Stimulated activated CD4-positive, alpha-beta T cell treated with anti-CD3 and anti-CD28 coated beads, Interleukin-4, amount 100 ng/mL, for 48 hours (primary cell): ENCODE data around the gene RAD51.
A peak's percentile ranks its signal among the peaks of the same experiment; 100 is the strongest.

Experiments used
- DNase-seq, 2 donors: peaks; one replicate each; pipeline ENCODE4 v3.0.0-alpha.2; 2020; ENCODE audit warnings: low read depth in 2 of 2

The RAD51 gene

DNA sequence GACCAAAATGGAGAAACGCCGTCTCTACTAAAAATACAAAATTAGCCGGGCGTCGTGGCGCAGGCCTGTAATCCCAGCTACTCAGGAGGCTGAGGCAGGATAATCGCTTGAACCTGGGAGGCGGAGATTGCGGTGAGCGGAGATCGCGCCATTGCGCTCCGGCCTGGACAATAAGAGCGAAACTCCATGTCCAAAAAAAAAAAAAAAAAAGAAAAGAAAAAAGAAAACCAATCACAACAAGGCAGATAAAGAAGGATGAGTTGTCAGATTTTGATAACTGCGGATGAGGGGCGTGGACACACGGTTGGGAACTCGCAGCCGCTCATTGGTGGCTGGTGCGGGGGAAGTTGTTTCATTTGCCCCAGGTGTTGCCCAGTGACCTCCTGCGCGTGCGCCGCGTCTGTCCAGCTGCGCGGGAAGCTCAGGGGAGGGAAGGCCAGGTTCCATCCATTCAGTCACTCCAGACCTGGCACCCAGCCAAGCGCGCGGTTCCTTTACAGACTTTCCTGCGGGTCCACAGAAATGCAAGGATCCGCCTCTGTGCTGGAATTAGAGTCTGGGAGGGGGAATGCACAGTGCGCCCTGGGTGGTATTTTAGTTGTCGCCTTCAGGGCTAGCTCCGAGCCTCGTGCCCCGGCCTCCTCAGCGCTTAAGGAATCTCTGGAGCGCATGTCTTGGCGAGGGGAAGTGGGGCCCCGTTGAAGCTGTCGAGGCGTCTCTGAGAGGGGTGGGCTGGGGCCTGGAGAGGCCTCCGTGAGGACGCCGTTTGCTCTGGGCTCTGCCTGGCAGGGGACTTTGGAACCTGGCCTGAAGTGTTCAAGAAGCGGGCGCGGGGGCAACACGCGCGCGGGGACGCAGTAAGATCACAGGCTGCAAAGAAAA, 68.2 kb downstream of the RAD51 start:
- DNase-seq = peak; percentile 32 to 40

DNA sequence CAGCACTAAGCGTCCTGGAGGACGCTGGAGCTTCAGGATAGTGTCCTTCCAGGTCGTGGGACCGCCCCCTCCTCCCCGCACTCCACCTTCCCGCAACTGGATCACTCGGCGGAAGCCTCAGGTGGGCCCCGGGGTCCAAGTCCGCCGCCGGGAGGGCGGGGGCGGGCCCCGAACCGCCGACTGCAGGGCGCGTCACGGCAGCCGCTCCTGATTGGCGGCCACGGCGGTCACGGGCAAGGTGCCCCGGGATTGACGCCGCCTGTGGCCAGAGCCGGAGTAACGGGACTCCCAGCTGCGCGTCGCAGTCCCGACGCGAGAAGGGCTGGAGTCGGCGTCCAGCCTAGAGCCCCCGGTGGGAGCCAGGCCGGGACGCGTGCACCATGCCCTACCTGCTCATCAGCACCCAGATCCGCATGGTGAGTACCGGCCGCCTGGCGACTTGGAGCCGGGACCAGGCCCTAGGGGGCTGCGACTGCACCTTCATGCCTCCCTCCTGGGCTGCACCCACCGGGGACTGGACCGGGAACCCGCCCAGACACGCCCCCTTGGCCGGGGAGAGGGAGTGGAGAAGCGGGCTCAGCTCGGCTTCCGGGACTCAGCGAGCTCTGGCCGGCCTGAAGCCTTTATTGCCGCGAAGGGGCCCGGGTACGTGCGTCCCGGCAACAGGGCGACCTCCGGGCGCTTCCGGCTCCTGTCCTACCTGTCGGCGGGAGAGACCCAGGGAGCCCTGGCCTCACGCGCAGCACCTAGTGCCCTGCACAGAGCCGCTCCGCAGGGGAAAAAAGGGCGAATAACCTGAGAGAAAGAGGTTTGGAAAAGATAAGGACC, 69.0 kb downstream of the RAD51 start, which contains the start of gene GCHFR:
Gene GCHFR, plus strand, starts transcription at position 268 of the 828 bp plus-strand sequence. Its CDS starts 113 bp downstream, at position 381.
- DNase-seq = peak; percentile 56 to 65

DNA sequence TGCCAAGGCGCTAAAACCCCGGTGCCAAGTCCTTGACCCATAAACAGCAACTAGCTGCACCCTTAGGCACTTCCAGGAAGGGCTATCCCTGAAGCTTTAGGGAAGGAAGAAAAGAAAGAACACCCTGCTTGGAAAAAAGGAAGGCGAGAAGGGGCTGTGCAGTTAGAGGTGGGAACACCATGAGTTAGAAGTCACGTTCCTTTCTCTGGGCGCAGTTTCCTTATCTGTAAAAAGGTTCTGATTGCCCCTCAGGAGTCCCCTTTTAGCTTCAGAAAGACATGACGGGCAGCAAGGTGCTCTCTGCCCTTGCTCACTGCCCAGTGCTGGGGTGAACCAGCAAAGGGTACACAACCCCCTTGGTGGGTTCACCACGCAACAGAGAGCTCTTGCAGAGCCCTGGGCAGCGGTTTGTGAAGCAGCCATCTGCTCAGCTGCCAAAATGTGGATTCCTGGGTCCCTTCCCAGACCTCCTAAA, 69.7 kb downstream of the RAD51 start:
- DNase-seq = no peak

DNA sequence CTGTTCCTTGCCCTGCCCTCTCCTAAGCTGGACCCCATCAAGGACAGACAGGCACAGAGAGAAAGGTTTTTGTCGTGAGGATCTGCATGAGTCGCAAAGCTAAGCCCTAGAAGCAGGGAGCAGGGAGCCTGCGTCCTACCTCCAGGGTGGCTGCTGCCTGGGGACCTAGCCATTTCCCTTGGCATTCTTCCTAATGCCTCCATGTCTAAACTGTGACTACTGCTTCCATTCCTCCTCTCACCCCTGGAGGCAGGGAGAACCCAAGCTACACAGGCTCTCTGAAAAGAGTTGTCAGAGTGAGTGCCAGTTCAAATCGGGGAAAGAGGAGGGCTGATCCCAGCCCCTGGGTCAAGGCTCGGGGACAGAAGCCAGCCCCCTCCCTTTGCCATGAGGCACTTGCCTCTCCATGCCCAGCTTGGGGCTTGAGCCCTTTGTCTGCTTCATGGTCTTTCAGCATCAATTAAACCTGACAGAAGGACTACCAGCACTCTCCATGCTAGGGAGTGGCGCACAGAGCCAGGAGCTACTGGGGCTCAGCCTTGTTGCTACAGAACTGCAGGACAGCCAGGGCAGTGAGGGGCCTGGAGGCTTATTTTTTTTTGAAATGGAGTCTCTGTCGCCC, 71.3 kb downstream of the RAD51 start:
- no peak for DNase-seq

DNA sequence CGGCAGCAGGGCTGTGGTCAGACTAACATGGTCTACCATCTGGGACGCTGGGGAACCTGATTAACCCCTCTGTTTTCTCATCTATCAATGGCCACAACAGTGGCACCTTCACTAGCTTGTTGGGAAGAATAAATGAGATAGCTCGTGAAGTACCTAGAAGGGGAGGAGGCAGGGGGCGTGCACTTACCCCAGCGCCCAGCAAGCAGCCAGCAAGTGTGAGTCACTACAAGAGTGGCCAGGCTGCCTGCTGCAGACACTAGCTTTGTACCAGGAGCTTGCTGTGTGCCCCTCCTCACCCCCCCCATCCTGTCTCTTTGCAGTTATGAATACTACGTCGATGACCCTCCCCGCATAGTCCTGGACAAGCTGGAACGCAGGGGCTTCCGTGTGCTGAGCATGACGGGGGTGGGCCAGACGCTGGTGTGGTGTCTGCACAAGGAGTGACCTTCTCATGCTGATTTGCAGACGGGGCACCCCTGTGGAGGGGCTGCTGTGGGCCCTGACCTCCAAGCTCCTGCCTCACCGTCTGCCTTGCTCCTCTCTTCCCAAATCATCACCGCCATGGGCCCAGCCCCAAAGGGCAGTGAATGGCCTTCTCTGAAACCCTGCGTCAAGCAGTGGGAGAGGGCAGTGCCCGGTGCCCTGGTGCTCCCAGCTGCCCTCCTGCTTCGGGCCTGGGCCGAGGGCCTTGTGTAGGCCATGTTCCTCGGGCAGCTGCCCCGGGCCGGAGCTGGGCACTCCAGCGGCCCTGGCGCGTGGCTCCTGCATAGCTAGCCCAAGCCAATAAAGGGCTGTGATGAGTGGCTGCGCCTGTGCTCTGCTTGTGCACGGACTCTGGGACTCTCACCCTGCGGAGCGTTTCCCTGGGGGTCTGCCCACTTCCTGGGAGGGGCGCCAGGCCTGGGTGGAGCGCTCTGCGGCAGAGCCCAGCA, 72.2 kb downstream of the RAD51 start:
- DNase-seq = no peak

DNA sequence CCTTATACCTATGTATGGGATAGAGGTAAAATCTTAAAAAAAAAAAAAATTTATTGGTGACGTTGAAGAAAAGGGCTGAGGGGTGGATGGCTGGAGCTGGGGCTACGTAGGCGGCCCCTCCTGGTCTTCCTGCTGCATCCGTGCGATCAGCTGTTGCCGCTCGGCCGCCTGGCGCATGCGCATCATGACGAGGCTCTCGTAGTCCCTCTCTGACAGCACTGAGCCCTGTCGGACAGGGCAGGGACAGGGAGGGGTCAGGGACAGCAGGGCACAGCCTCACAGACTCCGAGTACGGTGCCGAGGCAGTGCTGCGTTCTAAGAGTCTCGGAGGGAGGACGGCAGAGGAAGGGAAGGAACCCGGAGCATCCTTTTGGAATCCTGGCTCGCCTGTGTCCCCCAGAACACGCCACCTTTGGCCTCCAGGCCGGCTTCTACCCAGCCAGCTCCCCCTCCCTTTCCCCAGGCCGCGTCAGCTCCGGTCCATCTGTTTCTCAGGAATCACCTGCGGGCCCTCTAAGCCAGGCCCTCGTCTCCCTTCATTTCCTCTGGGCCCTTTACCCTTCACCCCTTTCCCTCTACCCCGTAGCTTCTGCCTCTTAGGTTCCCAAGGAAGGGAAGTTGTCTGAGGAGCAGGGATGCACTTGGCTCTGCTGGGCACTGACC, 73.0 kb downstream of the RAD51 start:
- no peak for DNase-seq

DNA sequence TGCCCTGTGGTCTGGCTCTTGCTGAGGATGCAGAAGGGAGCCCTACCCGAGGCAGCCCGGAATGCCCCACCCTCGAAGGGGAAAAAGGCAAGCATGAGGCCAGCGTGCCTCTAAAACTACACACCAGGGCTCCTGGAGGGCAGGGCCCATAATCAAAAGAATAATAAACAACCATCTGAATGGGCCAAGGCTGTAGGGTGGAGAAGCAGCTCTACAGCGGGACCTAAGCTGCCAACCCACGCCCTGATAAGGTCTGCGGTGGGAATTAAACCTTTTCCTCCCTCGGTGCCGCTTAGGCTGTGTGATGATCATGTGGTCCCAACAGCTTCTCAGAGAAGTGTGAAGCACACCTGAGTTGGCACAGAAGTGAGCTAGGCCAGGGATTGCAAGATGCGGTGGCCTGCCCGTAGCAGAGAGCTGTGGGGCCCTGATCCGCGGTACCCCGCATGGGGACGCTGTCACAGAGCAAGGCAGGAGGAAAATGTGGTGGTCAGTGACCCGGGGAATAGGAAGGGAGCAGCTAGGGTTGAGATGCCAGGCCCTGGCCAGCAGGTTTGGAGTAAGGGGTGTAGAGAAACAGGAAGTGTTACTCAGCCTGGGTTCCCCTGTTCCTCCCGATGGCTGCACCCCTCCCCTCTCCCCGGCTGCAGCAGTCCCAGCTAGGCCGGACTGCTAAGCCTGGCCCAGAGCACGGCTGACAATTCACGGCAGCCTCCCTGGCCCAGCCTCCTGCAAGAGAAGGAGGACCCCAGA, 73.7 kb downstream of the RAD51 start:
- no peak for DNase-seq

DNA sequence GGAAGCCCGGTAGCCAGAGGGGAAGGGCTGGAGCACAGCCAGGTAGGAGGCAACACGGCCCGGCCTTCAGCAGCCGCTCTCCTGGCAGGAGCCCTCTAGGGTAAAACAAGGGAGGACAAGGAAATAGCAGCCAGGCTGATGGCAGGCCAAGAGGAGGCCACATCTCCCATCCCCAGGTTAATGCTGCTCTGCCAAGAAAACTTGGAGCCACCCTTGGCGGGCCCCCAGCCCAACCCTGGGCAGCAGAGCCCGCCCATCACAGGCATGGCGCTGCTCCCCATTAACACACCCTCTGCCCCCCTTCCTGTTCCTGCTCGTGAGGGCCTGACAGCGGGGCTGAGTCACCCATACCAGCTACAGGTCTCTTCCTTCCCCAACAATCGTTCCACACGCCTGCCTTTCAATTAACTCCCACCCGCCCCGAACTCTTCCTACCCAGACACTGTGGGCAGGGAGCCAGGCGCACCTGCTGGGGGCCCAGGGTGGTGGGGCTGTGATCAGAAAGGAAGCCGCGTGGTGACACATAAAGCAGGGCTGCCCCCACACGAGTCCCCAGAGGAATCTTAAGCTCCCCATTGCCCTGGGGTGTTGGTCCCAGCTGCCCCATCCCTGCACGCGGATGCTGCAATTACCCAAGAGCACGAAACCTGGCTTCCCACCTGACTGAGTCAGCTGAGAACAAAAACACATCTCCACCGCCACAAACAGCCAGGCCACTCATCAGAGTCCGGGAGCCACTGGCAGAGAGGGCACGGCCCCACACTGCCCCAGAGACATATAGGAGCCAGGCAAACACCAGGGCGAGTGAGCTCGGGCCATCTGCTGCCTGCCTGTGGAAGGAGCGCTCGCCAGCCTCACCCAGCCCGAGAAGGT, 74.5 kb downstream of the RAD51 start, which contains the start of gene C15orf62:
Gene C15orf62, plus strand, starts transcription at position 707 of the 873 bp plus-strand sequence. CDS start 516 bp downstream, outside the sequence.
- peak in 1 of 2 donors; percentile 31 for DNase-seq

DNA sequence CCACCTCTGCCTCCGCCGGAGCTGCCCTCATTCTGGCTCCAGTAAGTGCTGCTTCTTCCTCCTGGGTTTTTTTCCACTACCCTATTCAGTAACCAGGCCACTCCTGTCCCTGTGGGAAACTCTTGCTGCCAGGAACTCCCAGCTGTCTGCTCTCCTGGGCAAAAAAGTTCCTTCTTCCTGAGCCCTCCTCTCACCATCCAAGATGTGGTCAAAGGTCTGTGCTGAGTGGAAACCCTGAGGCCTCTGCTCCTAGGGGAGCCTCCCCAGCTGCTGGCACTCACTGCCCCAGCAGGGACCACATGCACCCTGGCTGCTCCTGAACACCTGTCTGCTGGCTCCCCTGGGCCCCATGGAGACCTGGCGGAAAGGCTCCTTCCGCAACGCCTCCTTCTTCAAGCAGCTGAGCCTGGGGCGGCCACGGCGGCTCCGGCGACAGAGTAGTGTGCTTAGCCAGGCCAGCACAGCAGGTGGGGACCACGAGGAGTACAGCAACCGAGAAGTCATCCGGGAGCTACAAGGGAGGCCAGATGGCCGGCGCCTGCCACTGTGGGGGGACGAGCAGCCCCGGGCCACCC, 75.3 kb downstream of the RAD51 start:
- no peak for DNase-seq

DNA sequence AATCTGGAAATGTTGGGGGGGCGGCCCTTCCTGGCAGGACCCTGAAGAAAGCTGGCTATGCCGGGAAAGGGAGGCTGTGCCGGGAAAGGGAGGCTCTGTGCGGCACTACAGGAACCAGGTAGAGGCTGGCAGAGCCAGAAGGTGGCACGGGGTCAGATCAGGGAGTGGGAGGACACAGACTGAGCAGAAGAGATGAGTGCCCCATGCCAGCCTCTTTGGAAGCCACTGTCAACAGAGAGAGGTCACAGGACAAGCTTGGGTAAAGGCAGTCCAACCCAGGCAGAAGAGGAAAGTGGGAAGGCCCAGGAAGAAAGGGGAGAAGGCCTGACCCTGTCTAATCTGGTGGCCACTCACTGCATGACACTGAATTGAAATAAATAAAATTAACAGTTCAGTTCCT, 76.3 kb downstream of the RAD51 start:
- no peak for DNase-seq

DNA sequence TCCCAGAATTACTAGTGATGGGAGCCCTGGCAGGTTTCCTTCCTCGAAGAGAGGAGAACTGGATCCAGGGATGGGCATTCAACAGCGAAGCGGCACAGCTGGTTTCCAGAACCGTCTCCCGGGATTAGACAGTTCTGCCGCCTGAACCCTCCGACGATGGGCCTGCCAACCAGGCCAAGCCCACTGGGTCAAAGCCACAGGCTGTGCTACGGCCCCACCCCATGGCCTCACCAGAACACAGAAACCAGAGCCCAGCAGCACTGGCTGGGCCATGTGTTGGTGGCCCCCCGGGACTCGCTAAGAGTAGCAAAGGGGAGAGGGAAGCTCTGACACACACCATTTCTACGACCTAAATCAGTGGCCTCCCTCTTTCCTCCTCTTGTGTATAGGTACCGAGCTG, 77.0 kb downstream of the RAD51 start:
- no peak for DNase-seq

DNA sequence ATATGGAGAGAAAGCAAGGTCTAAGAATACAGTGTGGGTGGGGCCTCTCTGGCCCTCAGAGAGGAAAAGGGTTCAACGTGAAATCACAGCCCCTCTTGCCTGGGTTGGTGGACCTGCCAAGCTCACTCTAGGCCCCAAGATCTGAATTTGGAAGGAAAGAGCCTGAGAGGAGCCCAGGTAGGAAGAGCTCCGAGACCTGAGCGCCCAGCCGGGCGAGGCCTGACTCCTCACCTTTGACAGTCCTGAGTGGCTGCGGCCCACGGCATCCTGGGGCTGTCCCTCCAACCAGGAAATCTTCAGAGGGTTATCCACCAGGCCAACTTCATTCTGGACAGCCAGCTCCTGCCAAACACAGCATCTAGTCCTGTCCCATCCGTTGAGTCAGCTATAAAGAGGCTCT, 78.5 kb downstream of the RAD51 start:
- DNase-seq = no peak

DNA sequence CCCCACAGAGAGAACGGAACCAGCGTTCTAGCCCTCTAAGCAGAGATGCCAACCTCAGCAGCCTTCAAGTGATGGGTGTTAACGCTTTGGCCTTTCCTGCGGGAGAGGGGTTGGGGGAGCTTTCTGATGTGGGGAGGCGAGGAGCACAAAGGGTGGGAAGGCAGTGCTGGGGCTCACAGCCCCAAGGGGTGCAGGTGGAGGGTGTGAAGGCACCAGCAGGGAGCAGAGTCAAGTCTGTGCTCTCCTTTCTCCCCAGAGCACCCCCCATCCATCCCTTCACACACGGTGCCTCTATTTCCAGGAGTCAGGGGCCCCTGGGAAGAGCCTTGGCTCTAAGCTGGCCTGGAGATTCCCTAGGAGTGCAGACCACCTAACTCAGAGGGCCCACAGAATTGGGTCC, 78.9 kb downstream of the RAD51 start:
- no peak for DNase-seq

DNA sequence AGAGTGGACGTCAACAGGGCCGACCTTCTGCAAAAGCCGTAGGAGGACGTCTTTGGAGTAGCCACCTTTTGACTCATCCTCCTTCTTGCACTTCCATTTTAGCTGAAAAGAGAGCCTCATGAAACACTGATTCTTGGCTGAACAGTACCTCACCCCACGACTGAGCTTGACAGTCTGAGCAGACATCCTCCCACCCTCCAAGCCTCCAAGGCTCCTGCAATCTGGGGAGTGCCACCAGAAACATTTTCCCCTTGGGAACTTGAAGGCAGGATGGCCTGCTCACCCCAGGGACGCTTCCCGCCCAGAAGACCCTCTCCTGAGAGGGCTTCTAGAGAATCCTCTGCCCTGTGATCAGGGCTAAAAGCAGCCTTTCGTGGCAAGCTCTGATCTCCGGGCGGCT, 80.0 kb downstream of the RAD51 start:
- no peak for DNase-seq

DNA sequence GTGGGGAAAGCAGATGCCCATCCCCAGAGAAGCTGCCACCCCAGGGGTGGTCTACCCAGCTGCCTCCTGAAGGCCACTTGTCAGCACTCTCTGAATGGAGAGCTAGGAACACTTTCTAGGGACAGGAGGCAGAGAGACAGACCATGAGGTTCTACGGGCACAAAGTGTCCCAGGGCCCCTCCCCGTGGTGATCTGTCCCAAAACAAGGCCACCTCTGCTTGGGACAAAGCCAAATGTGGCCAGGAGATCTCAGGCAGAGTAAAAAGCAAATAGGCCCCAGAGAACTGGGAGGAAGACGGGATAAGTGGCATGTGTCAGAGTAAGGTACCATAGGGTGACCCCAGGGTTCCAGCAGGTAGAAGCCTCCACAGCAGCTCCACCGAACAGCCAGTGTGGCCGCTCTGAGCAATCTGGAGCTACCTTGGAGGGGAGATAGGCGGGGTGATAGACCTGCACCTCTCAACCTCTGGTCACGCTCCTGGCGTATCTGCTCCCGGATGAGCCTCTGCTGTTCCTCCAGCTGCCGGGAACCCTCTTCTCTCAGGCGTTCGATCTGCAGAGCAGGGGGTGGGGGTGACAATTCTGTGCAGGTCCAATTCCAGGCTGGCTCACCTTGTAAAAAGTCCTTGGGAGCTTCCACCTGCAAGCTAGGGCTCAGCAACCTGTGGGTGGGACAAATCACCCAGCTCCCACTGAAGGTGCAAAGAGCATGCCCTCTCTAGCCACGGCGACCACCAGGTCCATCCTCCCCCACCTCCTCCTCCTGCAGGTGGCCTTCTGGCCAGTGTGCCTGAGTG, 81.0 kb downstream of the RAD51 start:
- no peak for DNase-seq

DNA sequence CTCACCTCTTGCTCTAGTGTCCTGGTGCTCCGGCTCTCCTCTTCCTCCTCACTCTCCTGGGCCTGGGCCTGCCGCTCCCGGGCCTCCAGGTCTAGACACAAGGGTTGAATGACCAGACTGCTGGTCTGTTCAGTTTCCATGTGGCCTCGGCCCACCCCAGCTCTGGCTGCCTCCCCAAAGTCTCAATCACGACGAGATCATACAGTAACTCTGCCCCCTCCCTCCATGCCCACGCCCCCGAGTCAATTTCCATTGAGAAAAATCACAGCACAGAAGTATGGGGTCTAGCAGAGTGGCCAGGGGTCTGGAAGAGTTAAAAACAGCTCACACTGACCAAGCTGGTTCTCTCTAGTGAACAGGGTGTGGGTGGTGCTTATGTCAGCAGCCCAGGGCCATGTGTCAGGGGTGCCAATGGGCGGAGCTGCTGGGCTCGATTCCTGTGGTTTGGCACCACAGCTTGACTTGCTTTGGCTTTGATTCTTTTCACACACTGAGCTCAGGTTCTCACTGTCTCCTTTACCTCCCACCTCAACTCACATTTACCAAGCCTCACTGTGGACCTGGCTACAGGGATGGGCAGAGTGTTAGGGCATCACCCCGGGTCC, 81.7 kb downstream of the RAD51 start:
- DNase-seq = no peak
